Upper lobe of left lung (tissue), 4 donors: ENCODE measurements around the gene MXD3.

Experiments used
- CTCF ChIP-seq, 6 experiments: fragments of 450-650 bp in 4 of 6; fragments of 200-600 bp in 2 of 6; sonication (generic) in 2 of 6; IDR thresholded peaks; one replicate each; pipeline ENCODE4 v1.5.1; 2016 to 2019; ENCODE audit warnings: antibody characterized with exemption in 6 of 6
- EP300 ChIP-seq, 4 donors: sonication (generic); formaldehyde crosslinking; IDR thresholded peaks; one replicate each; pipeline ENCODE4 v1.5.1; 2017; ENCODE audit warnings: antibody characterized with exemption in 4 of 4, control low read depth in 2 of 4
- POLR2A ChIP-seq, 4 donors: fragments of 450-650 bp; IDR thresholded peaks; one replicate each; pipeline ENCODE4 v1.5.1; 2016 to 2017; ENCODE audit warnings: antibody characterized with exemption in 4 of 4, mild to moderate bottlenecking in 2 of 4

- TF ChIP-seq CTCF (IDR thresholded peaks at IDR 0.05) (no peak), EP300 (IDR thresholded peaks at IDR 0.05) (no peak), POLR2A (IDR thresholded peaks at IDR 0.05) (no peak)
Measured at GRCh38 chr5:177334781-177335700, 23.3 kb upstream of the MXD3 start.
